Upper lobe of left lung (tissue), 6 donors: ENCODE data around the gene NCK2. TPM values are rescaled to one million over a fixed set of nuclear protein-coding genes. Genes with fewer than 3 reads are reported as not detected.

ENCODE experiments used
- ATAC-seq, 2 donors: fragments of 200-7000 bp; cut with Tn5 transposase; one replicate each; pipeline ENCODE4 v1.9.1; 2022; ENCODE audit warnings: mild to moderate bottlenecking in 2 of 2, moderate library complexity in 2 of 2; ENCODE audit not compliant: low FRiP score in 2 of 2
- DNase-seq, 2 donors: peaks; one replicate each; pipeline ENCODE4 v3.0.0-alpha.2; 2019 to 2020
- H3K27ac ChIP-seq, 4 donors: fragments of 200-600 bp; sonication (generic); one replicate each; pipeline ENCODE4 v1.5.1; 2016 to 2019
- H3K27me3 ChIP-seq, 4 donors: fragments of 200-600 bp; sonication (generic); one replicate each; pipeline ENCODE4 v1.5.1; 2017 to 2019
- H3K36me3 ChIP-seq, 4 donors: fragments of 200-600 bp; sonication (generic); one replicate each; pipeline ENCODE4 v1.5.1; 2016 to 2019
- H3K4me1 ChIP-seq, 4 donors: fragments of 200-600 bp; sonication (generic); one replicate each; pipeline ENCODE4 v1.5.1; 2018 to 2019
- H3K4me3 ChIP-seq, 4 donors: fragments of 200-600 bp; sonication (generic); one replicate each; pipeline ENCODE4 v1.5.1; 2017 to 2019; ENCODE audit warnings: mild to moderate bottlenecking in 2 of 4, moderate library complexity in 1 of 4
- H3K9me3 ChIP-seq, 4 donors: fragments of 200-600 bp; sonication (generic); one replicate each; pipeline ENCODE4 v1.5.1; 2018 to 2019
- CTCF ChIP-seq, 6 experiments: fragments of 450-650 bp in 4 of 6; fragments of 200-600 bp in 2 of 6; sonication (generic) in 2 of 6; IDR thresholded peaks; one replicate each; pipeline ENCODE4 v1.5.1; 2016 to 2019; ENCODE audit warnings: antibody characterized with exemption in 6 of 6
- EP300 ChIP-seq, 4 donors: sonication (generic); formaldehyde crosslinking; IDR thresholded peaks; one replicate each; pipeline ENCODE4 v1.5.1; 2017; ENCODE audit warnings: antibody characterized with exemption in 4 of 4, control low read depth in 2 of 4
- POLR2A ChIP-seq, 4 donors: fragments of 450-650 bp; IDR thresholded peaks; one replicate each; pipeline ENCODE4 v1.5.1; 2016 to 2017; ENCODE audit warnings: antibody characterized with exemption in 4 of 4, mild to moderate bottlenecking in 2 of 4
- POLR2AphosphoS5 ChIP-seq, 2 donors: sonication (generic); formaldehyde crosslinking; IDR thresholded peaks; one replicate each; pipeline ENCODE4 v1.5.1; 2017; ENCODE audit warnings: antibody characterized with exemption in 2 of 2
- WGBS, 2 donors: methylation state at CpG; one replicate each; pipeline ENCODE4 v1.1.5; 2017 to 2018; 5-methylcytosine and 5-hydroxymethylcytosine counted together
- total RNA-seq, 6 donors: library from RNA; depleted of rRNA in 4 of 6; stranded (reverse); fragments of >200 nt in 4 of 6; gene quantifications; one replicate each; pipeline versions ENCODE4 v1.1.0 to v1.2.1, GENCODE V29; 2016 to 2021
- donor health status: DM: no; HTN: no; CAD: no; lungs with moderate emphysema.
- donor health status: DM: no; HTN: yes; CAD: no; lungs with severe emphysema.

The NCK2 gene
- total RNA-seq, 6 donors from 2014 or later = 29.3 to 48.6 (median 37.9) TPM

GRCh38 chr2:105839793-105840192 is 95.1 kb downstream of the NCK2 start:
- no peak overlapping the region for H3K27ac ChIP-seq
- 85 to 87% methylated on average over 4 of the region's 4 CpGs for WGBS, 2 donors
- peaks cover 0 to 12% (median 6%) of the 10 kb centered on the region in 4 donors for H3K9me3 ChIP-seq
- H3K36me3 ChIP-seq = no peaks in the 10 kb centered on the region
- H3K4me3 ChIP-seq = no peak overlapping the region
- peaks cover 0 to 9% (median 4%) of the 10 kb centered on the region in 4 donors for H3K4me1 ChIP-seq
- TF ChIP-seq POLR2AphosphoS5 (IDR thresholded peaks at IDR 0.05) = no peak
- TF ChIP-seq CTCF (IDR thresholded peaks at IDR 0.05) = no peak
- no peak for TF ChIP-seq POLR2A (IDR thresholded peaks at IDR 0.05)
- TF ChIP-seq EP300 (IDR thresholded peaks at IDR 0.05) = no peak
- H3K27me3 ChIP-seq = no peaks in the 10 kb centered on the region
- ATAC-seq (no peak), DNase-seq (no peak)

GRCh38 chr2:105840933-105841332 is 96.2 kb downstream of the NCK2 start:
- Histone ChIP-seq H3K27ac (no peak overlapping the region), H3K4me3 (no peak overlapping the region), H3K4me1 (peaks cover 0 to 9% (median 4%) of the 10 kb centered on the region in 4 donors), H3K9me3 (peaks cover 0 to under 1% (median 0%) of the 10 kb centered on the region in 4 donors), H3K36me3 (no peaks in the 10 kb centered on the region), H3K27me3 (no peaks in the 10 kb centered on the region)
- no peak for DNase-seq
- ATAC-seq = no peak
- WGBS, 2 donors = 91 to 93% methylated on average over 4 of the region's 4 CpGs
- TF ChIP-seq POLR2AphosphoS5 (IDR thresholded peaks at IDR 0.05) = no peak
- TF ChIP-seq CTCF (IDR thresholded peaks at IDR 0.05) = no peak
- TF ChIP-seq EP300 (IDR thresholded peaks at IDR 0.05) = no peak
- no peak for TF ChIP-seq POLR2A (IDR thresholded peaks at IDR 0.05)

GRCh38 chr2:105841551-105841950 is 96.8 kb downstream of the NCK2 start:
- DNase-seq (no peak), ATAC-seq (no peak)
- H3K4me1 ChIP-seq = peaks cover 0 to 9% (median 4%) of the 10 kb centered on the region in 4 donors
- TF ChIP-seq POLR2AphosphoS5 (IDR thresholded peaks at IDR 0.05) = no peak
- no peak for TF ChIP-seq EP300 (IDR thresholded peaks at IDR 0.05)
- TF ChIP-seq POLR2A (IDR thresholded peaks at IDR 0.05) = no peak
- TF ChIP-seq CTCF (IDR thresholded peaks at IDR 0.05) = no peak
- H3K27me3 ChIP-seq = no peaks in the 10 kb centered on the region
- no peak overlapping the region for H3K27ac ChIP-seq
- no peaks in the 10 kb centered on the region for H3K9me3 ChIP-seq
- WGBS, 2 donors = 51 to 75% methylated on average over 2 of the region's 2 CpGs
- no peaks in the 10 kb centered on the region for H3K36me3 ChIP-seq
- H3K4me3 ChIP-seq = no peak overlapping the region

GRCh38 chr2:105842555-105842954 is 97.8 kb downstream of the NCK2 start:
- DNase-seq = no peak
- WGBS, 2 donors = 82 to 84% methylated on average over 4 of the region's 4 CpGs
- H3K27me3 ChIP-seq = no peaks in the 10 kb centered on the region
- no peak for ATAC-seq
- peaks cover 0 to 9% (median 4%) of the 10 kb centered on the region in 4 donors for H3K4me1 ChIP-seq
- no peaks in the 10 kb centered on the region for H3K36me3 ChIP-seq
- H3K27ac ChIP-seq = no peak overlapping the region
- H3K9me3 ChIP-seq = no peaks in the 10 kb centered on the region
- H3K4me3 ChIP-seq = no peak overlapping the region
- TF ChIP-seq CTCF (IDR thresholded peaks at IDR 0.05) = no peak
- no peak for TF ChIP-seq POLR2A (IDR thresholded peaks at IDR 0.05)
- TF ChIP-seq EP300 (IDR thresholded peaks at IDR 0.05) = no peak
- TF ChIP-seq POLR2AphosphoS5 (IDR thresholded peaks at IDR 0.05) = no peak
